ENCODE data around the gene TRAPPC12. TPM values are rescaled to one million over a fixed set of nuclear protein-coding genes. Genes with fewer than 3 reads are reported as not detected.
A peak's percentile ranks its signal among the peaks of the same experiment; 100 is the strongest.

The TRAPPC12 gene
- total RNA-seq, 1 experiment from 2014 or later, result 86.0 TPM

GRCh38 chr2:3349211-3349693 is 30.2 kb upstream of the TRAPPC12 start:
- WGBS (ENCODE audit: extremely low coverage, insufficient read length, low lambda C conversion rate), result no CpG with 5 or more reads among the region's 13 CpGs
- Histone ChIP-seq H3K23ac (ENCODE audit: insufficient read length, low read depth, low read length) (no peak overlapping the region), H3K9me3 (ENCODE audit: control insufficient read depth, low read depth, low read length) (no peaks in the 10 kb centered on the region), H3K27me3 (ENCODE audit: insufficient read depth, low read length) (no peaks in the 10 kb centered on the region), H2AK5ac (ENCODE audit: insufficient read length, low read length) (no peak overlapping the region), H3K4ac (ENCODE audit: low read depth, low read length) (no peak overlapping the region), H3K14ac (ENCODE audit: insufficient read depth, low read length) (no peak overlapping the region), H3K27ac (ENCODE audit: insufficient read length, low read depth, low read length) (no peak overlapping the region), H3K23me2 (ENCODE audit: insufficient read length, low read depth, low read length, poor library complexity, severe bottlenecking) (no peaks in the 10 kb centered on the region), H2BK20ac (ENCODE audit: low read depth, low read length, poor library complexity, severe bottlenecking) (no peak overlapping the region), H4K91ac (ENCODE audit: insufficient read length, low read depth, low read length) (no peak overlapping the region), H3K4me1 (ENCODE audit: insufficient read depth, low read length) (no peaks in the 10 kb centered on the region; the same call in 1 of the 2 replicates), H4K5ac (ENCODE audit: insufficient read length, low read depth, low read length) (no peak overlapping the region), H2AFZ (ENCODE audit: low read length) (no peak overlapping the region), H4K8ac (replicated peaks; ENCODE audit: insufficient read length, low read depth, low read length) (no peak overlapping the region), H2BK12ac (ENCODE audit: insufficient read length, low read depth, low read length) (no peak overlapping the region), H3K9ac (ENCODE audit: extremely low read depth, insufficient read length, low read length) (no peak overlapping the region), H3K56ac (ENCODE audit: insufficient read length, low read depth, low read length) (no peak overlapping the region), H3T11ph (ENCODE audit: low read length) (no peak overlapping the region), H4K20me1 (ENCODE audit: control insufficient read depth, insufficient read depth, insufficient read length) (no peaks in the 10 kb centered on the region), H3K79me1 (ENCODE audit: insufficient read depth, low read depth, low read length, poor library complexity, severe bottlenecking) (no peaks in the 10 kb centered on the region), H3K18ac (ENCODE audit: insufficient read length, low read depth, low read length) (no peak overlapping the region), H3K4me2 (ENCODE audit: insufficient read depth, insufficient read length, low read length) (no peak overlapping the region), H2BK5ac (ENCODE audit: insufficient read length, low read length) (no peak overlapping the region), H2BK15ac (ENCODE audit: low read depth, low read length) (no peak overlapping the region), H2BK120ac (ENCODE audit: low read depth, low read length, poor library complexity, severe bottlenecking) (no peak overlapping the region), H3K79me2 (ENCODE audit: insufficient read depth, low read length) (no peaks in the 10 kb centered on the region; the same call in 1 of the 2 replicates)
- no peak for DNase-seq
- Mint-ChIP-seq H3K27ac (peak overlapping the region in 1 of 3 experiments; percentile 46; a peak in 2 of 7 replicates), H3K4me1 (peaks cover 10 to 18% of the 10 kb centered on the region in 2 experiments), H3K27me3 (ENCODE audit: low read depth) (no peaks in the 10 kb centered on the region), H3K4me3 (no peak overlapping the region; a peak in 1 of 5 replicates), H3K9me3 (peaks cover 0 to 3% of the 10 kb centered on the region in 2 experiments; a peak in 2 of 5 replicates), H3K36me3 (ENCODE audit: insufficient read depth in 1 of 3, low read depth in 3 of 3) (peaks cover 33 to 40% (median 37%) of the 10 kb centered on the region in 3 experiments)
- TF ChIP-seq CTCF (conservative IDR thresholded peaks at IDR 0.05), result no peak

All from H9 (cell line).